Activated CD4-positive, alpha-beta memory T cell treated with anti-CD3 and anti-CD28 coated beads, Interleukin-2, amount 10 ng/mL, durations not matched to agents 7 days and 5 days (primary cell): ENCODE measurements around the gene MCRIP1. TPM values are rescaled to one million over a fixed set of nuclear protein-coding genes. Genes with fewer than 3 reads are reported as not detected.

ENCODE experiments used
- CTCF ChIA-PET: fragments of 350-600 bp; sonication (Branson Sonifier 250); formaldehyde crosslinking; loops from one replicate; lab custom pipeline; 2021; ENCODE audit warnings: antibody characterized with exemption, inconsistent platforms; lab: Charles Lee
- POLR2A ChIA-PET: fragments of 350-600 bp; sonication (Branson Sonifier 250); formaldehyde crosslinking; loops from one replicate; lab custom pipeline; 2021; ENCODE audit warnings: antibody characterized with exemption; lab: Charles Lee
- DNase-seq: peaks from one replicate; pipeline ENCODE4 v3.0.0-alpha.2; 2020
- H3K27ac Mint-ChIP-seq: one replicate; pipeline ENCODE4 v1.8.0; 2021; ENCODE audit warnings: mild to moderate bottlenecking, mixed read lengths
- H3K27me3 Mint-ChIP-seq: one replicate; pipeline ENCODE4 v1.8.0; 2021; ENCODE audit warnings: mixed read lengths
- H3K36me3 Mint-ChIP-seq: one replicate; pipeline ENCODE4 v1.8.0; 2021; ENCODE audit warnings: low read depth, mixed read lengths
- H3K4me1 Mint-ChIP-seq: one replicate; pipeline ENCODE4 v1.8.0; 2021; ENCODE audit warnings: mixed read lengths
- H3K4me3 Mint-ChIP-seq: one replicate; pipeline ENCODE4 v1.8.0; 2021; ENCODE audit warnings: mild to moderate bottlenecking, mixed read lengths
- H3K9me3 Mint-ChIP-seq: one replicate; pipeline ENCODE4 v1.8.0; 2021; ENCODE audit warnings: mixed read lengths
- total RNA-seq, 2 experiments: library from RNA; stranded (reverse); gene quantifications; one replicate each; pipeline ENCODE4 v1.2.3, GENCODE V29; 2021

The MCRIP1 gene
- total RNA-seq, 2 experiments from 2014 or later: 37.1 to 38.2 TPM

GRCh38 chr17:81867991-81868673 lies 35.0 kb upstream of the MCRIP1 start:
- ChIA-PET CTCF (no interaction called here), POLR2A (interaction anchor here (0.6 to 6.6 kb wide), 5 partner anchors 7 to 165 kb away, joined by 3 to 133 read pairs (median 6); partner anchors contain the start of genes MRPL12 and P4HB)
- Mint-ChIP-seq H3K9me3 (no peaks in the 10 kb centered on the region), H3K4me3 (peak overlapping the region; percentile 17), H3K36me3 (peaks cover 54% of the 10 kb centered on the region), H3K27ac (no peak overlapping the region), H3K27me3 (no peaks in the 10 kb centered on the region), H3K4me1 (peaks cover 51% of the 10 kb centered on the region)
- peak; percentile 21 for DNase-seq

GRCh38 chr17:81867170-81867990 lies 34.3 kb upstream of the MCRIP1 start:
- POLR2A ChIA-PET: interaction anchor here (0.6 to 2.6 kb wide), 10 partner anchors 9 to 165 kb away, joined by 3 to 10 read pairs (median 4); partner anchors contain the start of genes MCRIP1 and MRPL12
- H3K4me3 Mint-ChIP-seq: peak overlapping the region; percentile 30
- H3K9me3 Mint-ChIP-seq: no peaks in the 10 kb centered on the region
- CTCF ChIA-PET: no interaction called here
- H3K4me1 Mint-ChIP-seq: peaks cover 51% of the 10 kb centered on the region
- no peaks in the 10 kb centered on the region for H3K27me3 Mint-ChIP-seq
- DNase-seq: no peak
- H3K36me3 Mint-ChIP-seq: peaks cover 54% of the 10 kb centered on the region
- peak overlapping the region; percentile 68 for H3K27ac Mint-ChIP-seq

GRCh38 chr17:81866440-81867169 lies 33.5 kb upstream of the MCRIP1 start:
- no peak for DNase-seq
- CTCF ChIA-PET: no interaction called here

GRCh38 chr17:81865733-81866439 lies 32.8 kb upstream of the MCRIP1 start:
- peak overlapping the region; percentile 49 for H3K27ac Mint-ChIP-seq
- no peaks in the 10 kb centered on the region for H3K27me3 Mint-ChIP-seq
- H3K36me3 Mint-ChIP-seq: peaks cover 55% of the 10 kb centered on the region
- DNase-seq: no peak
- POLR2A ChIA-PET: interaction anchor here (0.6 to 2.6 kb wide), 10 partner anchors 9 to 183 kb away, joined by 3 to 10 read pairs (median 4); partner anchors contain the start of genes ALYREF, ARL16, HGS and MCRIP1
- peaks cover 53% of the 10 kb centered on the region for H3K4me1 Mint-ChIP-seq
- H3K9me3 Mint-ChIP-seq: no peaks in the 10 kb centered on the region
- H3K4me3 Mint-ChIP-seq: no peak overlapping the region
- CTCF ChIA-PET: no interaction called here

More at GRCh38 chr17:81866440-81867169, 33.5 kb upstream of the MCRIP1 start:
- H3K27ac Mint-ChIP-seq: peak overlapping the region; percentile 68
- POLR2A ChIA-PET: interaction anchor here (0.6 to 2.6 kb wide), 15 partner anchors 8 to 183 kb away, joined by 3 to 10 read pairs (median 4); partner anchors contain the start of genes ALYREF, ARL16, HGS and MCRIP1
- no peaks in the 10 kb centered on the region for H3K9me3 Mint-ChIP-seq
- peak overlapping the region; percentile 13 for H3K4me3 Mint-ChIP-seq
- peaks cover 51% of the 10 kb centered on the region for H3K4me1 Mint-ChIP-seq
- H3K27me3 Mint-ChIP-seq: no peaks in the 10 kb centered on the region
- H3K36me3 Mint-ChIP-seq: peaks cover 52% of the 10 kb centered on the region

- Mint-ChIP-seq H3K27ac (peak overlapping the region; percentile 49), H3K27me3 (no peaks in the 10 kb centered on the region), H3K4me3 (no peak overlapping the region), H3K4me1 (peaks cover 53% of the 10 kb centered on the region), H3K9me3 (no peaks in the 10 kb centered on the region), H3K36me3 (peaks cover 54% of the 10 kb centered on the region)
- ChIA-PET CTCF (no interaction called here), POLR2A (interaction anchor here (0.7 to 2.6 kb wide), 4 partner anchors 9 to 111 kb away, joined by 3 to 10 read pairs (median 3); partner anchors contain the start of genes ALYREF and MCRIP1)
- DNase-seq: no peak
These were observed 32.3 kb upstream of the MCRIP1 start for GRCh38 chr17:81865358-81865732.

GRCh38 chr17:81863833-81864768 lies 31.0 kb upstream of the MCRIP1 start:
- no peaks in the 10 kb centered on the region for H3K27me3 Mint-ChIP-seq
- ChIA-PET CTCF (no interaction called here), POLR2A (interaction anchor here (0.6 to 6.6 kb wide), 3 partner anchors 7 to 27 kb away, joined by 3 to 133 read pairs (median 5); partner anchors contain the start of gene ARHGDIA)
- no peaks in the 10 kb centered on the region for H3K9me3 Mint-ChIP-seq
- H3K27ac Mint-ChIP-seq: peak overlapping the region; percentile 68
- H3K4me3 Mint-ChIP-seq: no peak overlapping the region
- H3K36me3 Mint-ChIP-seq: peaks cover 49% of the 10 kb centered on the region
- DNase-seq: no peak
- peaks cover 47% of the 10 kb centered on the region for H3K4me1 Mint-ChIP-seq

- peak overlapping the region; percentile 57 for H3K4me3 Mint-ChIP-seq
- no peaks in the 10 kb centered on the region for H3K27me3 Mint-ChIP-seq
- peaks cover 53% of the 10 kb centered on the region for H3K4me1 Mint-ChIP-seq
- H3K36me3 Mint-ChIP-seq: peaks cover 50% of the 10 kb centered on the region
- no peak for DNase-seq
- POLR2A ChIA-PET: interaction anchor here (0.6 to 6.6 kb wide), 3 partner anchors 8 to 28 kb away, joined by 3 to 133 read pairs (median 5); partner anchors contain the start of gene ARHGDIA
- H3K9me3 Mint-ChIP-seq: no peaks in the 10 kb centered on the region
- CTCF ChIA-PET: no interaction called here
- H3K27ac Mint-ChIP-seq: peak overlapping the region; percentile 68
These were observed 30.1 kb upstream of the MCRIP1 start for GRCh38 chr17:81863123-81863675.

- Mint-ChIP-seq H3K4me1 (peaks cover 50% of the 10 kb centered on the region), H3K27ac (peak overlapping the region; percentile 97), H3K36me3 (peaks cover 44% of the 10 kb centered on the region), H3K9me3 (no peaks in the 10 kb centered on the region), H3K4me3 (peak overlapping the region; percentile 97), H3K27me3 (no peaks in the 10 kb centered on the region)
- CTCF ChIA-PET: interaction anchor here (0.5 to 0.6 kb wide), 3 partner anchors 65 to 208 kb away, joined by 3 read pairs; no protein-coding TSS in a partner anchor
- peak; percentile 99 for DNase-seq
- POLR2A ChIA-PET: interaction anchor here (0.6 to 6.6 kb wide), 13 partner anchors 9 to 597 kb away, joined by 3 to 133 read pairs (median 4); partner anchors contain the start of genes ARHGDIA, MAFG, MCRIP1 and MRPL12
These were observed 27.9 kb upstream of the MCRIP1 start for GRCh38 chr17:81860756-81861568.

- H3K27ac Mint-ChIP-seq: peak within 1 kb of the TSS; percentile 97
- H3K4me1 Mint-ChIP-seq: peaks cover 51% of the 10 kb centered on the region
- ChIA-PET POLR2A (interaction anchor here (0.8 to 6.6 kb wide), 20 partner anchors 8 to 598 kb away, joined by 3 to 133 read pairs (median 5); partner anchors contain the start of genes ARHGDIA, ARL16, DUS1L and HGS), CTCF (interaction anchor here (0.5 to 1.3 kb wide), 4 partner anchors 11 to 157 kb away, joined by 3 to 5 read pairs (median 3); partner anchors contain the start of genes ARHGDIA, MCRIP1, MRPL12 and PPP1R27)
- H3K27me3 Mint-ChIP-seq: no peaks in the 10 kb centered on the region
- H3K4me3 Mint-ChIP-seq: peak within 1 kb of the TSS; percentile 98
- H3K9me3 Mint-ChIP-seq: no peaks in the 10 kb centered on the region
- DNase-seq: peak; percentile 33
- peaks cover 49% of the 10 kb centered on the region for H3K36me3 Mint-ChIP-seq
These were observed 27.0 kb upstream of the MCRIP1 start, which contains the start of gene P4HB for GRCh38 chr17:81859906-81860755. TSS of gene P4HB (minus strand) at chr17:81860535. CDS start at chr17:81860471, 64 bp downstream.
